ENCODE measurements around the gene SET.

GRCh38 chr9:128704356-128704670, 15.3 kb downstream of the SET start:
- no peak for TF ChIP-seq CTCF (IDR thresholded peaks at IDR 0.05; ENCODE audit: low read depth, low read length)
- no peak for TF ChIP-seq EZH2phosphoT487 (IDR thresholded peaks at IDR 0.05; ENCODE audit: low read depth)

Data from OCI-LY3 (cell line).